Jurkat, Clone E6-1 (cell line): Measurements from ENCODE around the gene AKR1C4.
A peak's percentile ranks its signal among the peaks of the same experiment; 100 is the strongest.
"Not testable (repeated sequence)": the region's sequence is repeated elsewhere in the genome, so short reads cannot be mapped to it uniquely, and the experiment has no call there.

ENCODE experiments used
- DNase-seq: peaks from one replicate; pipeline ENCODE4 v3.0.0-alpha.2; 2011; ENCODE audit warnings: low read depth, low spot score
- H3K4me3 ChIP-seq: 2 replicates; pipeline ENCODE4 v1.5.1; 2011; ENCODE audit warnings: mild to moderate bottlenecking, low read length, control low read depth, moderate library complexity

The AKR1C4 gene

GRCh38 chr10:5195727-5196374, 786 bp upstream of the AKR1C4 start:
- no peak for DNase-seq
- H3K4me3 ChIP-seq, result no peak overlapping the region

DNA sequence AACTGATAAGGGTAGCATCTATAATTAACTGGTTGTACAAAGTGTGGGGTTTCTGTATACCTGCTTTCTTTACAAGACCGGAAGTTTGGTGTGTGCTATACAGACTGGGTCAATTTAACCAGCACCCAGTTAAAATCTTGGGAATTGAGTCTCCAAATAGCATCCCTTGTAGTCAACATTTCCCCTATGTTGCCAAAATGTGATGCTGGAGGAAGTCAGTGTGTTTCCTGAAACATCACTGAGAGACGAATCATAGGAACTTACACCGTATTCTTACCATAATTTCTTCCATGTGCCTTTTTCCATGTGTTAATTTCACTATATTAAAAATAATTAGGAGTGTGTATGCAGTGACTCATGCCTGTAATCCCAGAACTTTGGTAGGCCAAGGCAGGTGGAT, 1.7 kb downstream of the AKR1C4 start:
- H3K4me3 ChIP-seq, result no peak overlapping the region
- DNase-seq, result no peak

DNA sequence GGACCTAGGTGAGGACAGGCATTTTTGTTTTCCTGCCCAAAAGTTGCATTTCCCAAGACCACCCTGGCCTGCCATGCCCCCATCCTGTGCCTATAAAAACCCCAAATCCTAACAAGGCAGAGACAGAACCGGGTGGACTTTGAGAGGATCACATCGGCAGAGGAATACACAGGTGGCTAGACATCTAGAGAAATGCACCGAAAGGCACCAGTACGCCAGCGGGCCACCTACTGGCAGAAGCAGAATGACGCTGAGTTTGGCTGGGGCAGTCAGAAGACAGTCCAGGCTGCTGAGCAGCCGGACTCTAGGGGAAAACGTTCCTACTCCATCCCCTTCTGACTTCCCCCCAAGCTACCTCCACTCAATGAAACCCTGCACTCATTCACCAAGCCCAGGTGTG, 2.8 kb downstream of the AKR1C4 start:
- H3K4me3 ChIP-seq, result no peak overlapping the region
- no peak for DNase-seq

- H3K4me3 ChIP-seq, result no peak overlapping the region
- peak; percentile 62 for DNase-seq
Observed at GRCh38 chr10:5206799-5207198, 10.2 kb downstream of the AKR1C4 start.

DNA sequence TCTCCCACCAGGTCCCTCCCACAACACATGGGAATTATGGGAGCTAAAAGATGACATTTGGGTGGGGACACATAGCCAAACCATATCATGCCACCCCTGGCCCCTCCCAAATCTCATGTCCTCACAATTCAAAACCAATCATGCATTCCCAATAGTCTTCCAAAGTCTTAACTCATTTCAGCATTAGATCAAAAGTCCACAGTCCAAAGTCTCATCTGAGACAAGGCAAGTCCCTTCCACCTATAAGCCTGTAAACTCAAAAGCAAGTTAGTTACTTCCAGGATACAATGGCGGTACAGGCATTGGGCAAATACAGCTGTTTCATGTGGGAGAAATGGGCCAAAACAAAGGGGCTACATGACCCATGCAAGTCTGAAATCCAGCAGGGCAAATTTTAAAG, 13.1 kb downstream of the AKR1C4 start:
- DNase-seq, H3K4me3 ChIP-seq: not testable (repeated sequence)

- H3K4me3 ChIP-seq, DNase-seq: not testable (repeated sequence)
Observed at GRCh38 chr10:5210261-5210660, 13.6 kb downstream of the AKR1C4 start.

DNA sequence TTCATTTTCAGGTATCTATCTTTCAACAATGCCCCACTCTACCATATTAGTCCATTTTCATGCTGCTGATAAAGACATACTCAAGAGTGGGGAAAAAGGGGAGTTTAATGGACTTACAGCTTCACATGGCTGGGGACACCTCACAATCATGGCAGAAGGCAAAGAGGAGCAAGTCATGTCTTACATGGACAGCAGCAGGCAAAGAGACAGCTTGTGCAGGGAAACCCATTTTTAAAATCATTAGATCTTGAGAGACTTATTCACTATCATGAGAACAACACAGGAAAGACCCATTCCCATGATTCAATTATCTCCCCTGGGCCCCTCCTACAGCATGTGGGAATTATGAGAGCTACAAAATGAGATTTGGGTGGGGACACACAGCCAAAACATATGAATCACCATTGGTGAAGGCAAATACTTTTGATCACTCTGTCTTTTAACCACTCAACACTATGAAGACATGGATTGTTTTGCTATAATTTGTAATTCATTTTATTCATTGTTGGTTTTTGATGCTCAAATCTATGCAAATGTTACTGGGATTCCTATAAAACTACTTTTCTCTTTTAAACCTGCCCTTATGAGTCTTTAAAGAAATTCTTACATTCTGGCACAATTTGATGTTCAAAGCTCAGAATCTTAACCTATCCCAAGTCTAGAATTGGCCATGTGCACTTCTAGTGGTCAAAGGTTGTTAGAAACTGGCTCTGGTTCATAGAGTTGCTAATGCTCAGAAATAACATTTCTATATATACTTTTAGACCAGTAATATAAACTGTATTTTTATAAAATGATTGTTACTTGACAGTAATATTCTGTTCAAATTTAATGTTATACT, 15.3 kb downstream of the AKR1C4 start:
- no peak for DNase-seq
- no peak overlapping the region for H3K4me3 ChIP-seq

GRCh38 chr10:5216801-5217200, 20.2 kb downstream of the AKR1C4 start:
- no peak overlapping the region for H3K4me3 ChIP-seq
- DNase-seq, result no peak

GRCh38 chr10:5219262-5219661, 22.6 kb downstream of the AKR1C4 start:
- H3K4me3 ChIP-seq, result no peak overlapping the region
- no peak for DNase-seq

DNA sequence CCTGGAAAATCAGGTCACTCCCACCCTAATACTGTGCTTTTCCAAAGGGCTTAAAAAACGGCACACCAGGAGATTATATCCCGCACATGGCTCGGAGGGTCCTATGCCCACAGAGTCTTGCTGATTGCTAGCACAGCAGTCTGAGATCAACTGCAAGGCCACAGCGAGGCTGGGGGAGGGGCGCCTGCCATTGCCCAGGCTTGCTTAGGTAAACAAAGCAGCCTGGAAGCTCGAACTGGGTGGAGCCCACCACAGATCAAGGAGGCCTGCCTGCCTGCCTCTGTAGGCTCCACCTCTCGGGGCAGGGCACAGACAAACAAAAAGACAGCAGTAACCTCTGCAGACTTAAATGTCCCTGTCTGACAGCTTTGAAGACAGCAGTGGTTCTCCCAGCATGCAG, 26.3 kb downstream of the AKR1C4 start:
- H3K4me3 ChIP-seq, DNase-seq: not testable (repeated sequence)

DNA sequence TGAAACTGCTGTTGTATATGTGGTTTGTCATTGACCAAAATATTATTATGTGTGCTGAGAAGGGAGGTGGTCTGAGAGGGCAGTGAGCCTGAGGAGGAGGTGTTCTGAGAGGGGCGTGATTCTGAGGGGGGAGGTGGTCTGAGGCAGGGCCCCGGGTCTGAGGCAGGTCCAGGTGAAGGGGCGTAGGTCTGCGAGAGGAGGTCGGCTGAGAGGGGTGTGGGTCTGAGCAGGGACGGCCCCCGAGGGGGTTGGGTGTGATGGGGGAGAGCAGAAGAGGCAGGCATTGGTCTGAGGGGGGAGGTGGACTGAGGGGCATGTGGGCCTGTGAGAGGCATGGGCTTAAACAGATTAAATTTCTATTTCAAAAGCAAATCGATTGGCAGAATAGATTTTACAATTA, 32.4 kb downstream of the AKR1C4 start:
- no peak for DNase-seq

DNA sequence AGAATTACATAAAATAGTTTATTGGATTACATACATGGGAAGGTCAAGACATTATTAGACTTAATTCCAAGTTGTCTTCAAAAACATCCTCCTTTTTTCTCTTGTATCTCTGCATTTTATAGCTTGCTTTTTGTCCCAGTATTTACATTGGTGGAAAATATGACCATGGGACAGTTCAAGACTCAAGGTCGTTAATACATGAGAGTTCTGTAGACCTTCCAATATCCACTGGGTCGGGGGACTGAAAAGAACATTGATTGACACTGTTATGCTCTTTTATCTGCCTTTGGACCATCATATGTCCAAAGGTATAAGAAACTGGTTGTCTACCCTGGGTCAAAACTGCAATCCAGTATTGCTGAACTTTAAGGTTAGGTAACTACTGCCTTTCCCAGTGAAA, 36.7 kb downstream of the AKR1C4 start:
- H3K4me3 ChIP-seq, result no peak overlapping the region

More for the DNA sequence above, 32.4 kb downstream of the AKR1C4 start:
- H3K4me3 ChIP-seq, result no peak overlapping the region

GRCh38 chr10:5234106-5234860, 37.6 kb downstream of the AKR1C4 start:
- DNase-seq, result peak; percentile 4
- no peak overlapping the region for H3K4me3 ChIP-seq

More for the DNA sequence above, 36.7 kb downstream of the AKR1C4 start:
- DNase-seq, result no peak

DNA sequence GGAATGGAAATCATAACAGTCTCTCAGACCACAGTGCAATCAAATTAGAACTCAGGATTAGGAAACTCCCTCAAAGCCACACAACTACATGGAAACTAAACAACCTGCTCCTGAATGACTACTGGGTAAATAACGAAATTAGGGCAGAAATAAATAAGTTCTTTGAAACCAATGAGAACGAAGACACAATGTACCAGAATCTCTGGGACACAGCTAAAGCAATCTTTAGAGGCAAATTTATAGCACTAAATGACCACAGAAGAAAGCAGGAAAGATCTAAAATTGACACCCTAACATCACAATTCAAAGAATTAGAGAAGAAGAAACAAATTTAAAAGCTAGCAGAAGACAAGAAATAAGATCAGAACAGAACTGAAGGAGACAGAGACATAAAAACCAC, 40.9 kb downstream of the AKR1C4 start:
- H3K4me3 ChIP-seq, DNase-seq: not testable (repeated sequence)

- H3K4me3 ChIP-seq, result no peak overlapping the region
- no peak for DNase-seq
Observed at GRCh38 chr10:5242585-5242984, 45.9 kb downstream of the AKR1C4 start.

GRCh38 chr10:5243521-5243987, 46.9 kb downstream of the AKR1C4 start:
- no peak for DNase-seq
- no peak overlapping the region for H3K4me3 ChIP-seq

GRCh38 chr10:5252177-5253037, 55.8 kb downstream of the AKR1C4 start:
- DNase-seq, result no peak
- no peak overlapping the region for H3K4me3 ChIP-seq

DNA sequence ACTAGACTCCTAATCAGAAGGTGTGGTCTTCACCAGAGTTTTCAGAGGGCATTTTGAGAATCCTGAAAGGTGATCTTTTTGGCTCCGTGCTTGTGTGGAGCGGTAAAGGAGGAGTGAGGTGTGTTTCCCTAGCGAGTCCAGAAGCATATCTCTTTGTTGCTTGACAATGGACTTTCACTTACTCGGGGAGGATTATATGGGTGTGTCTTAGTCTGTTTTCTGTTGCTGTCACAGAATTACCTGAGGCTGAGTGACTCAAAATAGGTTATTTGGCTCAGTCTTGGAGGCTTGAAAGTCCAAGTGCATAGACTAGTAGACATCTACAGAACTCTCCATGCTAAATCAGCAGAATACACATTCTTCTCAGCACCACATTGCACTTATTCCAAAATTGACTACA, 57.9 kb downstream of the AKR1C4 start:
- H3K4me3 ChIP-seq, result no peak overlapping the region
- DNase-seq, result no peak

DNA sequence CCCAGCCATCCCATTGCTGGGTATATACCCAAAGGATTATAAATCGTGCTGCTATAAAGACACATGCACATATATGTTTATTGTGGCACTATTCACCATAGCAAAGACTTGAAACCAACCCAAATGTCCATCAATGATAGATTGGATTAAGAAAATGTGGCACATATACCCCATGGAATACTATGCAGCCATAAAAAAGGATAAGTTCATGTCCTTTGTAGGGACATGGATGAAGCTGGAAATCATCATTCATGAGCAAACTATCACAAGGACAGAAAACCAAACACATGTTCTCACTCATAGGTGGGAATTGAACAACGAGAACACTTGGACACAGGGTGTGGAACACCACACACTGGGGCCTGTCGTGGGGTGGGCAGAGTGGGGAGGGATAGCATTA, 61.1 kb downstream of the AKR1C4 start:
- DNase-seq, result not testable (repeated sequence)

More for the DNA sequence above, 61.1 kb downstream of the AKR1C4 start:
- not testable (repeated sequence) for H3K4me3 ChIP-seq
